K562 (cell line): Measurements from ENCODE around the gene HSPA4L. TPM values are rescaled to one million over a fixed set of nuclear protein-coding genes. Genes with fewer than 3 reads are reported as not detected.

ENCODE experiments used
- ATAC-seq: fragments of 200-7000 bp; cut with Tn5 transposase; 3 replicates; pipeline ENCODE4 v1.9.1; 2020; ENCODE audit warnings: moderate library complexity
- BruUV-seq: library from RNA; stranded (reverse); fragments of 400-500 nt; replicated peaks from 2 replicates; lab custom pipeline; 2021; lab: Mats Ljungman, UMichigan
- CTCF ChIA-PET: fragments of 300-600 bp; formaldehyde crosslinking; extraction: SDS; loops from one replicate; lab custom pipeline; 2021; ENCODE audit warnings: low intra/inter-chr PET ratio; lab: Yijun Ruan, JAX
- POLR2A ChIA-PET: fragments of 300-600, 350-650 bp; sonication (Branson Sonifier 250); formaldehyde crosslinking; extraction: SDS; loops from one replicate; lab custom pipeline; 2021; ENCODE audit warnings: antibody characterized with exemption, inconsistent platforms; lab: Yijun Ruan, JAX
- DNase-seq, 4 experiments: peaks; one replicate each; pipeline versions ENCODE4 v3.0.0 to v3.0.0-alpha.2; 2011 to 2018; ENCODE audit warnings: low spot score in 3 of 4, mixed read lengths in 3 of 4; ENCODE audit errors: extremely low read depth in 1 of 4
- FAIRE-seq: peaks from 2 replicates; lab custom pipeline; 2011; peaks lifted over from hg19 to GRCh38; lab: Jason Lieb, UNC
- H2AFZ ChIP-seq: 2 replicates; pipeline ENCODE4 v1.6.0; 2011; ENCODE audit warnings: low read depth, low read length, control low read depth, inconsistent platforms
- H3K27ac ChIP-seq: fragments of 200-600 bp; 3 replicates; pipeline ENCODE4 v1.8.0; 2011; ENCODE audit warnings: low read depth, mild to moderate bottlenecking, control low read depth, inconsistent platforms, low read length, moderate library complexity, mixed read lengths; ENCODE audit errors: extremely low read depth
- H3K27me3 ChIP-seq, 2 experiments: fragments of 300-600 bp in 1 of 2; 2 replicates in 1 of 2; 3 replicates in 1 of 2; pipeline versions ENCODE4 v1.6.0 to v1.8.0; 2011; ENCODE audit warnings: inconsistent platforms in 2 of 2, low read length in 2 of 2, mild to moderate bottlenecking in 1 of 2, mixed read lengths in 1 of 2, moderate library complexity in 1 of 2; ENCODE audit not compliant: control insufficient read depth in 2 of 2, insufficient read depth in 2 of 2
- H3K36me3 ChIP-seq: fragments of 300-600 bp; 3 replicates; pipeline ENCODE4 v1.8.0; 2011; ENCODE audit warnings: mild to moderate bottlenecking, low read length, inconsistent platforms; ENCODE audit not compliant: control insufficient read depth, insufficient read depth
- H3K4me1 ChIP-seq, 2 experiments: fragments of 200-600 bp in 1 of 2; replicated peaks in 1 of 2; 2 replicates in 1 of 2; 3 replicates in 1 of 2; pipeline versions ENCODE4 v1.5.1 to v1.8.0; 2011; ENCODE audit warnings: inconsistent platforms in 2 of 2, low read length in 2 of 2, mild to moderate bottlenecking in 1 of 2, mixed read lengths in 1 of 2, moderate library complexity in 1 of 2; ENCODE audit not compliant: control insufficient read depth in 2 of 2, insufficient read depth in 2 of 2
- H3K4me2 ChIP-seq: 2 replicates; pipeline ENCODE4 v1.6.1; 2011; ENCODE audit warnings: low read length, control low read depth, inconsistent platforms, mixed read lengths; ENCODE audit not compliant: insufficient read depth
- H3K4me3 ChIP-seq: fragments of 200-600 bp; sonication (generic), shearing (Covaris generic); 2 replicates; pipeline ENCODE4 v1.5.1; 2016; ENCODE audit warnings: control low read depth, inconsistent platforms
- H3K79me2 ChIP-seq: fragments of 200-600 bp; 3 replicates; pipeline ENCODE4 v1.8.0; 2011; ENCODE audit warnings: low read length, inconsistent platforms; ENCODE audit not compliant: control insufficient read depth, insufficient read depth
- H3K9ac ChIP-seq, 2 experiments: 2 replicates each; pipeline versions ENCODE4 v1.6.0 to v1.6.1; 2011; ENCODE audit warnings: low read depth in 2 of 2, low read length in 2 of 2, control low read depth in 1 of 2, inconsistent platforms in 1 of 2, mild to moderate bottlenecking in 1 of 2, mixed read lengths in 1 of 2; ENCODE audit not compliant: insufficient read depth in 1 of 2
- H3K9me1 ChIP-seq: one replicate; pipeline ENCODE4 v1.6.0; 2011; ENCODE audit warnings: inconsistent platforms, mild to moderate bottlenecking, low read length, moderate library complexity; ENCODE audit not compliant: control insufficient read depth, insufficient read depth
- H3K9me3 ChIP-seq: replicated peaks from 2 replicates; pipeline ENCODE4 v1.5.1; 2011; ENCODE audit warnings: low read depth, low read length, inconsistent platforms; ENCODE audit not compliant: control insufficient read depth, insufficient read depth
- H4K20me1 ChIP-seq: replicated peaks from 2 replicates; pipeline ENCODE4 v1.6.1; 2011; ENCODE audit warnings: low read length, inconsistent platforms, mixed read lengths; ENCODE audit not compliant: control insufficient read depth, insufficient read depth
- CREB3 ChIP-seq: fragments of 450-650 bp; conservative IDR thresholded peaks from 2 replicates; pipeline ENCODE4 v1.6.1; 2016; ENCODE audit warnings: missing genetic modification characterization, low read depth, mild to moderate bottlenecking, missing compliant biosample characterization, moderate library complexity
- CXXC5 ChIP-seq: fragments of 250-450 bp; sonication (Bioruptor Pico); IDR thresholded peaks from 2 replicates; pipeline ENCODE4 v1.8.0; 2022; ENCODE audit warnings: inconsistent platforms, mild to moderate bottlenecking, moderate library complexity
- FOS ChIP-seq: IDR thresholded peaks from 3 replicates; pipeline ENCODE4 v1.6.1; 2011; ENCODE audit not compliant: insufficient read length; ENCODE audit errors: extremely low read depth
- MEIS2 ChIP-seq: fragments of 450-650 bp; IDR thresholded peaks from 2 replicates; pipeline ENCODE4 v1.6.1; 2014; ENCODE audit warnings: mild to moderate bottlenecking; ENCODE audit not compliant: partially characterized antibody
- RBM39 ChIP-seq: fragments of 200-400 bp; formaldehyde crosslinking; optimal IDR thresholded peaks from 2 replicates; pipeline ENCODE3; 2018; ENCODE audit warnings: low read depth, low read length
- SPI1 ChIP-seq: IDR thresholded peaks from 2 replicates; pipeline ENCODE4 v1.6.1; 2011; ENCODE audit warnings: low read depth, low read length, control low read depth, borderline replicate concordance
- USF1 ChIP-seq: sonication (generic); formaldehyde crosslinking; IDR thresholded peaks from 2 replicates; pipeline ENCODE4 v1.9.0; 2022; ENCODE audit warnings: mild to moderate bottlenecking, missing genetic modification reagents
- ZBTB1 ChIP-seq: sonication (generic); formaldehyde crosslinking; IDR thresholded peaks from 2 replicates; pipeline ENCODE4 v1.8.1; 2023; ENCODE audit warnings: missing genetic modification reagents, low read depth, mild to moderate bottlenecking, borderline replicate concordance
- ZFX ChIP-seq: sonication (generic); formaldehyde crosslinking; IDR thresholded peaks from 2 replicates; pipeline ENCODE4 v1.8.0; 2022; ENCODE audit warnings: mild to moderate bottlenecking, missing genetic modification reagents, moderate library complexity
- ZNF347 ChIP-seq: fragments of 450-650 bp; formaldehyde crosslinking; IDR thresholded peaks from 2 replicates; pipeline ENCODE4 v1.4.0; 2020; ENCODE audit warnings: low read depth, mild to moderate bottlenecking, moderate library complexity
- ZNF583 ChIP-seq: fragments of 250-450 bp; sonication (Bioruptor Pico); IDR thresholded peaks from 2 replicates; pipeline ENCODE4 v1.4.0; 2020
- ZNF79 ChIP-seq: fragments of 250-450 bp; sonication (Bioruptor Pico); IDR thresholded peaks from 2 replicates; pipeline ENCODE4 v1.4.0; 2020; ENCODE audit warnings: low read depth, mild to moderate bottlenecking, moderate library complexity
- WGBS: fragments of 100-300 bp; shearing (Covaris generic); methylation state at CpG from one replicate; pipeline ENCODE4 v1.1.6; 2016; ENCODE audit warnings: low coverage, mixed read lengths; ENCODE audit not compliant: insufficient coverage; ENCODE audit errors: missing lambda C conversion rate; 5-methylcytosine and 5-hydroxymethylcytosine counted together
- in situ Hi-C: fragments of 300-500 bp; cut with MboI; formaldehyde crosslinking; loops from 4 replicates; pipeline ENCODE4 v1.15.0; 2018; ENCODE audit warnings: inconsistent platforms, mixed read lengths
- intact Hi-C: fragments of 100-400 bp; cut with micrococcal nuclease; formaldehyde crosslinking; loops from 2 replicates; pipeline ENCODE4 v1.14.2; 2022
- polyA plus RNA-seq, 8 experiments: library from polyadenylated mRNA; depleted of rRNA in 4 of 8; stranded (reverse) in 5 of 8; unstranded in 3 of 8; fragments of >200 nt; fragmentation: Nextera tagmentation in 2 of 8; fragmentation: Illumina TruSeq in 1 of 8; extraction: Ambion mirVana in 2 of 8; extraction: Trizol in 1 of 8; gene quantifications; 2 replicates each; pipeline versions ENCODE4 v1.2.1 to v1.2.3, GENCODE V29; 2011 to 2014; ENCODE audit warnings: inconsistent platforms in 1 of 8, missing spikeins in 1 of 8
- total RNA-seq, 7 experiments: library from RNA; depleted of rRNA in 6 of 7; stranded (reverse); fragments of >200 nt in 6 of 7; fragmentation: Illumina TruSeq in 2 of 7; extraction: Trizol in 2 of 7; gene quantifications; 2 replicates each; pipeline versions ENCODE4 v1.2.1 to v1.2.3, GENCODE V29; 2011 to 2021; ENCODE audit warnings: low replicate concordance in 1 of 7
- TF ChIP-seq, protein P1 (sequence below), 2 experiments: IDR thresholded peaks in 1 of 2; conservative IDR thresholded peaks in 1 of 2; 2 replicates each; pipeline ENCODE4 v1.6.1; 2016; ENCODE audit warnings: low read depth in 2 of 2, mild to moderate bottlenecking in 1 of 2, missing compliant biosample characterization in 1 of 2, missing genetic modification characterization in 1 of 2, moderate library complexity in 1 of 2

Gene HSPA4L
- total and polyA plus RNA-seq, 9 of the 15 experiments (the other 6 are each of a cell fraction or from before 2014, with no cell fraction given), result 12.3 to 37.0 (median 21.7) TPM

GRCh38 chr4:127856813-127857447, 74.8 kb downstream of the HSPA4L start:
- no peak overlapping the region for H2AFZ ChIP-seq
- no peak overlapping the region for H3K4me3 ChIP-seq
- H3K27ac ChIP-seq, result no peak overlapping the region
- CTCF ChIA-PET, result no interaction called here
- no peaks in the 10 kb centered on the region for H3K27me3 ChIP-seq
- H3K9me1 ChIP-seq, result no peaks in the 10 kb centered on the region
- no TSS peak for BruUV-seq
- intact Hi-C loops (no loop called here), in situ Hi-C loops (no loop called here)
- no peaks in the 10 kb centered on the region for H4K20me1 ChIP-seq
- TF ChIP-seq FOS, result no peak
- TF ChIP-seq CREB3 (tag), result no peak
- TF ChIP-seq RBM39, result no peak
- peak; percentile 45; the same call in 1 of the 2 replicates for TF ChIP-seq SPI1
- TF ChIP-seq MEIS2, result peak; percentile 71
- no peak for TF ChIP-seq USF1 (CRISPR knock-in tag)
- TF ChIP-seq ZNF79 (CRISPR knock-in tag), result no peak
- TF ChIP-seq ZBTB1 (CRISPR knock-in tag), result no peak
- no peak for TF ChIP-seq CXXC5 (CRISPR knock-in tag)
- TF ChIP-seq ZNF347 (CRISPR knock-in tag), result no peak
- peak; percentile 14; the same call in 1 of the 2 replicates for TF ChIP-seq ZFX
- TF ChIP-seq ZNF583, result no peak
- TF ChIP-seq, protein P1, sequence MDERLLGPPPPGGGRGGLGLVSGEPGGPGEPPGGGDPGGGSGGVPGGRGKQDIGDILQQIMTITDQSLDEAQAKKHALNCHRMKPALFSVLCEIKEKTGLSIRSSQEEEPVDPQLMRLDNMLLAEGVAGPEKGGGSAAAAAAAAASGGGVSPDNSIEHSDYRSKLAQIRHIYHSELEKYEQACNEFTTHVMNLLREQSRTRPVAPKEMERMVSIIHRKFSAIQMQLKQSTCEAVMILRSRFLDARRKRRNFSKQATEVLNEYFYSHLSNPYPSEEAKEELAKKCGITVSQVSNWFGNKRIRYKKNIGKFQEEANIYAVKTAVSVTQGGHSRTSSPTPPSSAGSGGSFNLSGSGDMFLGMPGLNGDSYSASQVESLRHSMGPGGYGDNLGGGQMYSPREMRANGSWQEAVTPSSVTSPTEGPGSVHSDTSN (CRISPR knock-in tag; IDR thresholded peaks at IDR 0.05; ENCODE audit: low read depth), result no peak
- TF ChIP-seq, protein P1 (tag; conservative IDR thresholded peaks at IDR 0.05; ENCODE audit: low read depth), result peak; percentile 67
- no peaks in the 10 kb centered on the region for H3K36me3 ChIP-seq
- 49% methylated on average over 4 of the region's 4 CpGs for WGBS
- no peak overlapping the region for H3K9ac ChIP-seq
- no peak overlapping the region for H3K4me2 ChIP-seq
- peaks cover 2% of the 10 kb centered on the region for H3K9me3 ChIP-seq
- H3K4me1 ChIP-seq, result no peaks in the 10 kb centered on the region; a peak in 1 of 5 replicates
- POLR2A ChIA-PET, result no interaction called here
- ATAC-seq (no peak; the same call in 2 of the 3 replicates), FAIRE-seq (no peak), DNase-seq (no peak)
- H3K79me2 ChIP-seq, result no peaks in the 10 kb centered on the region; the same call in 2 of the 3 replicates
